Keratinocyte (primary cell): ENCODE data around the gene SULT1C2. TPM values are rescaled to one million over a fixed set of nuclear protein-coding genes. Genes with fewer than 3 reads are reported as not detected.

Experiments
- DNase-seq: peaks from one replicate; pipeline ENCODE4 v3.0.0-alpha.2; 2011; ENCODE audit warnings: low read depth, missing footprints, low spot score
- FAIRE-seq: peaks from 2 replicates; lab custom pipeline; 2011; peaks lifted over from hg19 to GRCh38; lab: Jason Lieb, UNC
- H2AFZ ChIP-seq: 2 replicates; pipeline ENCODE4 v1.6.0; 2012; ENCODE audit warnings: low read length, control low read depth, inconsistent platforms; ENCODE audit not compliant: control insufficient read depth
- H3K27ac ChIP-seq: 2 replicates; pipeline ENCODE4 v1.5.1; 2011; ENCODE audit warnings: low read length; ENCODE audit not compliant: control insufficient read depth, insufficient read depth
- H3K27me3 ChIP-seq: 3 replicates; pipeline ENCODE4 v1.6.0; 2011; ENCODE audit warnings: low read length; ENCODE audit not compliant: control insufficient read depth, insufficient read depth; ENCODE audit errors: extremely low read depth
- H3K36me3 ChIP-seq, 2 experiments: 2 replicates in 1 of 2; 3 replicates in 1 of 2; pipeline ENCODE4 v1.5.1; 2011; ENCODE audit warnings: low read length in 2 of 2, mild to moderate bottlenecking in 1 of 2; ENCODE audit not compliant: control insufficient read depth in 2 of 2, insufficient read depth in 2 of 2; ENCODE audit errors: extremely low read depth in 1 of 2
- H3K4me1 ChIP-seq: 3 replicates; pipeline ENCODE4 v1.5.1; 2011; ENCODE audit warnings: low read length; ENCODE audit not compliant: control insufficient read depth, insufficient read depth; ENCODE audit errors: extremely low read depth
- H3K4me2 ChIP-seq: 3 replicates; pipeline ENCODE4 v1.6.0; 2011; ENCODE audit warnings: low read depth, low read length; ENCODE audit not compliant: control insufficient read depth, insufficient read depth; ENCODE audit errors: extremely low read depth
- H3K4me3 ChIP-seq, 3 experiments: fragments of 200-600 bp in 1 of 3; sonication (generic) in 1 of 3; 2 replicates in 2 of 3; 3 replicates in 1 of 3; pipeline ENCODE4 v1.5.1; 2011 to 2016; ENCODE audit warnings: low read length in 3 of 3, mild to moderate bottlenecking in 3 of 3, control low read depth in 2 of 3, inconsistent platforms in 1 of 3, low read depth in 1 of 3, mixed read lengths in 1 of 3, mixed run types in 1 of 3, moderate library complexity in 1 of 3; ENCODE audit not compliant: control insufficient read depth in 2 of 3, insufficient read depth in 2 of 3; ENCODE audit errors: extremely low read depth in 1 of 3
- H3K79me2 ChIP-seq: 2 replicates; pipeline ENCODE4 v1.6.0; 2012; ENCODE audit warnings: low read length; ENCODE audit not compliant: control insufficient read depth, insufficient read depth
- H3K9ac ChIP-seq: 3 replicates; pipeline ENCODE4 v1.6.0; 2011; ENCODE audit warnings: low read length; ENCODE audit not compliant: control insufficient read depth, insufficient read depth; ENCODE audit errors: extremely low read depth
- H3K9me1 ChIP-seq: 3 replicates; pipeline ENCODE4 v1.6.0; 2011; ENCODE audit warnings: low read length; ENCODE audit not compliant: control insufficient read depth, insufficient read depth; ENCODE audit errors: extremely low read depth
- H3K9me3 ChIP-seq: 2 replicates; pipeline ENCODE4 v1.5.1; 2012; ENCODE audit warnings: low read depth, low read length; ENCODE audit not compliant: control insufficient read depth
- H4K20me1 ChIP-seq: 3 replicates; pipeline ENCODE4 v1.6.0; 2011; ENCODE audit warnings: low read length; ENCODE audit not compliant: control insufficient read depth, insufficient read depth; ENCODE audit errors: extremely low read depth
- CTCF ChIP-seq, 3 experiments: IDR thresholded peaks in 1 of 3; conservative IDR thresholded peaks in 1 of 3; optimal IDR thresholded peaks in 1 of 3; 2 replicates in 2 of 3; 3 replicates in 1 of 3; pipeline versions ENCODE3 to v1.5.1; 2011; ENCODE audit warnings: low read length in 3 of 3, mild to moderate bottlenecking in 3 of 3, moderate library complexity in 2 of 3, control low read depth in 1 of 3, inconsistent platforms in 1 of 3; ENCODE audit not compliant: insufficient read depth in 2 of 3; ENCODE audit errors: extremely low read depth in 1 of 3
- EZH2 ChIP-seq: IDR thresholded peaks from one replicate; pipeline ENCODE4 v1.6.1; 2012; ENCODE audit warnings: inconsistent platforms, mild to moderate bottlenecking, low read length, moderate library complexity
- dilution Hi-C: fragments of 300-500 bp; cut with MboI; formaldehyde crosslinking; loops from one replicate; pipeline ENCODE4 v1.7.0; 2020; ENCODE audit warnings: low sequenced_read_pairs; ENCODE audit not compliant: extremely low pct_ligation_motif_present
- polyA plus RNA-seq, 5 experiments: library from polyadenylated mRNA; depleted of rRNA in 3 of 5; stranded (reverse) in 3 of 5; stranded (forward) in 1 of 5; unstranded in 1 of 5; fragments of >200 nt; gene quantifications; 1 replicate in 1 of 5; 2 replicates in 3 of 5; 3 replicates in 1 of 5; pipeline versions ENCODE4 v1.2.1 to v1.2.3, GENCODE V29; 2011 to 2012; ENCODE audit warnings: missing spikeins in 2 of 5, low read depth in 1 of 5, low replicate concordance in 1 of 5

Gene SULT1C2
- polyA plus RNA-seq, 1 donor (not counting 4 experiments of a cell fraction or from before 2014, with no cell fraction given): not detected

DNA sequence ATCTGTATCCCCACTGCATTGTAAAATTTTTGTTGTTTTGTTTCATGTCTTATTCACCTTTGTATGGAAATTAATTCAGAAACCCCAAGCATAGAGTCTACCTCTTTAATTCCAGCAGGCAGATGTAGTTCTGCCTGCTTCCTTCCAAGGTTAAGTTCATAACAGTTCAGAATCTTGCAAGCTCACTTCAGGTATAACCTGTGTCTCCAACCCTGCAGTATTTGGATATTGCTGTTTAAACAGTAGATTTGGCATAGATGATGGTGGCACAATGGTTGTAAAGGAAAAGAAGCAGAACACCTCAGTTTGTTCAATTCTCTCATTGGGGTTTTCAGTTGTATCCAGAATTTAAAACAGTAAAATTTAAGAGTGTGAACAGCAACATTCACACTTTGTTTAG, 21.2 kb downstream of the SULT1C2 start:
- H3K4me2 ChIP-seq: no peak overlapping the region
- no peaks in the 10 kb centered on the region for H3K36me3 ChIP-seq
- no peaks in the 10 kb centered on the region for H4K20me1 ChIP-seq
- no peaks in the 10 kb centered on the region for H3K9me3 ChIP-seq
- dilution Hi-C loops: no loop called here
- H3K9me1 ChIP-seq: no peaks in the 10 kb centered on the region
- DNase-seq: no peak
- H3K9ac ChIP-seq: no peak overlapping the region
- H3K4me1 ChIP-seq: peaks cover 4% of the 10 kb centered on the region
- no peaks in the 10 kb centered on the region for H3K27me3 ChIP-seq
- no peak overlapping the region for H2AFZ ChIP-seq
- H3K27ac ChIP-seq: no peak overlapping the region
- TF ChIP-seq EZH2 (no peak), CTCF (optimal IDR thresholded peaks at IDR 0.05 in 1 of 3, IDR thresholded peaks at IDR 0.05 in 1 of 3, conservative IDR thresholded peaks at IDR 0.05 in 1 of 3; ENCODE audit: extremely low read depth in 1 of 3, insufficient read depth in 2 of 3, low read length in 3 of 3) (no peak)
- no peak overlapping the region for H3K4me3 ChIP-seq
- no peak for FAIRE-seq
- H3K79me2 ChIP-seq: no peaks in the 10 kb centered on the region

DNA sequence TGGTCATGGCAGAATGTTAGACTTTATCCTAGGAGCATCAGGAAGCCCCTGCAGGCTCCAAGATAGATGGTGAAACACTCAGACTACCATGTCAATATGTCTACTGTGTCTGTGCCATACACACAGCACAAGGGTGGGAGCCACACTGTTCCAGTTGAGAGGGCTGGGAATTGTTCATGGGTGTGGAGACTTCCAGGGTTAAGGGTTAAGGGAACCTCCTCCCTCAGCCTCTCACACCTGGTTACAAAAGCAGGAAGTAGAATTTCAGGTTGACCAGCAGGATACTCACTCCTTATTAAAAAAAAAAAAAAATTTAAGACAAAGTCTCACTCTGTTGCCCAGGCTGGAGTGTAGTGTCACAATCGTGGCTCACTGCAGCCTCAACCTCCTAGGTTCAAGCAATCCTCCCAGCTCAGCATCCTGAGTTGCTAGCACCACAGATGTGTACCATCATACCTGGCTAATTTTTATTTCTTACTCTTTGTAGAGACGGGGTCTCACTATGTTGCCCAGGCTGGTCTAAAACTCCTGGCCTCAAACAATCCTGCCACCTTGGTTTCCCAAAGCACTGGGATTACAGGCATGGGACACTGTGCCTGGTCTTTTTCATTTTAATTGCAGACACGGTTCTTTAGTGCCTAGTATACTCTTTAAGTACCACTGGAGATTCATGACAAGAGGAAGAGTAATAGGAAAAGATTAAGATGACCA, 26.0 kb downstream of the SULT1C2 start:
- H3K4me3 ChIP-seq: peak overlapping the region in 1 of 3 experiments; percentile 14
- no peak for FAIRE-seq
- H3K4me1 ChIP-seq: peaks cover 16% of the 10 kb centered on the region
- dilution Hi-C loops: no loop called here
- no peak for DNase-seq
- H3K4me2 ChIP-seq: peak overlapping the region; percentile 45
- H4K20me1 ChIP-seq: no peaks in the 10 kb centered on the region
- no peaks in the 10 kb centered on the region for H3K36me3 ChIP-seq
- H3K79me2 ChIP-seq: no peaks in the 10 kb centered on the region
- no peaks in the 10 kb centered on the region for H3K9me3 ChIP-seq
- TF ChIP-seq EZH2 (no peak), CTCF (optimal IDR thresholded peaks at IDR 0.05 in 1 of 3, IDR thresholded peaks at IDR 0.05 in 1 of 3, conservative IDR thresholded peaks at IDR 0.05 in 1 of 3; ENCODE audit: extremely low read depth in 1 of 3, insufficient read depth in 2 of 3, low read length in 3 of 3) (no peak)
- no peak overlapping the region for H3K27ac ChIP-seq
- no peaks in the 10 kb centered on the region for H3K27me3 ChIP-seq
- no peak overlapping the region for H2AFZ ChIP-seq
- H3K9ac ChIP-seq: no peak overlapping the region
- H3K9me1 ChIP-seq: no peaks in the 10 kb centered on the region
